ENCODE results near the gene PPP2R5E. TPM values are rescaled to one million over a fixed set of nuclear protein-coding genes. Genes with fewer than 3 reads are reported as not detected.

The PPP2R5E gene
- total and polyA plus RNA-seq, 2 donors (not counting 1 experiment from before 2014, with no cell fraction given): 18.5 to 38.8 TPM

- TF ChIP-seq CTCF (conservative IDR thresholded peaks at IDR 0.05 in 1 of 2, IDR thresholded peaks at IDR 0.05 in 1 of 2; ENCODE audit: low read depth in 1 of 2, low read length in 2 of 2) (no peak), EZH2 (IDR thresholded peaks at IDR 0.05; ENCODE audit: low read length, missing control alignments) (no peak)
- Histone ChIP-seq H3K9me3 (ENCODE audit: control insufficient read depth, insufficient read depth, low read depth, low read length) (no peaks in the 10 kb centered on the region), H4K20me1 (ENCODE audit: control insufficient read depth, extremely low read depth, insufficient read depth, low read length) (no peaks in the 10 kb centered on the region), H3K4me3 (replicated peaks in 1 of 4; ENCODE audit: control extremely low read depth in 1 of 4, insufficient read depth in 1 of 4, low read depth in 3 of 4, low read length in 4 of 4) (no peak overlapping the region), H2AFZ (ENCODE audit: low read length) (no peak overlapping the region), H3K9ac (ENCODE audit: insufficient read depth, low read length) (no peak overlapping the region), H3K27ac (ENCODE audit: insufficient read depth, low read length) (no peak overlapping the region), H3K4me2 (ENCODE audit: extremely low read depth, insufficient read depth, low read length) (no peak overlapping the region), H3K36me3 (ENCODE audit: control insufficient read depth, insufficient read depth, low read length) (no peaks in the 10 kb centered on the region), H3K4me1 (ENCODE audit: control insufficient read depth, extremely low read depth, insufficient read depth, low read length) (no peaks in the 10 kb centered on the region), H3K27me3 (ENCODE audit: control insufficient read depth, insufficient read depth, low read length) (no peaks in the 10 kb centered on the region), H3K79me2 (ENCODE audit: control insufficient read depth, insufficient read depth, low read length) (peaks cover 36% of the 10 kb centered on the region)
- no peak for DNase-seq (ENCODE audit: low read depth in 2 of 2)
Measured at GRCh38 chr14:63460680-63461369, 82.4 kb downstream of the PPP2R5E start.

GRCh38 chr14:63459738-63460137, 83.4 kb downstream of the PPP2R5E start:
- H3K4me1 ChIP-seq (ENCODE audit: control insufficient read depth, extremely low read depth, insufficient read depth, low read length): peaks cover 2% of the 10 kb centered on the region
- H3K27me3 ChIP-seq (ENCODE audit: control insufficient read depth, insufficient read depth, low read length): no peaks in the 10 kb centered on the region
- H4K20me1 ChIP-seq (ENCODE audit: control insufficient read depth, extremely low read depth, insufficient read depth, low read length): no peaks in the 10 kb centered on the region
- H3K9ac ChIP-seq (ENCODE audit: insufficient read depth, low read length): no peak overlapping the region
- no peak overlapping the region for H2AFZ ChIP-seq (ENCODE audit: low read length)
- no peak for DNase-seq (ENCODE audit: low read depth in 2 of 2)
- H3K27ac ChIP-seq (ENCODE audit: insufficient read depth, low read length): no peak overlapping the region
- no peaks in the 10 kb centered on the region for H3K9me3 ChIP-seq (ENCODE audit: control insufficient read depth, insufficient read depth, low read depth, low read length)
- no peaks in the 10 kb centered on the region for H3K36me3 ChIP-seq (ENCODE audit: control insufficient read depth, insufficient read depth, low read length)
- no peak overlapping the region for H3K4me2 ChIP-seq (ENCODE audit: extremely low read depth, insufficient read depth, low read length)
- H3K4me3 ChIP-seq (replicated peaks in 1 of 4; ENCODE audit: control extremely low read depth in 1 of 4, insufficient read depth in 1 of 4, low read depth in 3 of 4, low read length in 4 of 4): no peak overlapping the region
- TF ChIP-seq CTCF (conservative IDR thresholded peaks at IDR 0.05 in 1 of 2, IDR thresholded peaks at IDR 0.05 in 1 of 2; ENCODE audit: low read depth in 1 of 2, low read length in 2 of 2) (no peak), EZH2 (IDR thresholded peaks at IDR 0.05; ENCODE audit: low read length, missing control alignments) (no peak)
- H3K79me2 ChIP-seq (ENCODE audit: control insufficient read depth, insufficient read depth, low read length): peaks cover 42% of the 10 kb centered on the region

- Histone ChIP-seq H4K20me1 (ENCODE audit: control insufficient read depth, extremely low read depth, insufficient read depth, low read length) (no peaks in the 10 kb centered on the region), H3K9ac (ENCODE audit: insufficient read depth, low read length) (no peak overlapping the region), H3K9me3 (ENCODE audit: control insufficient read depth, insufficient read depth, low read depth, low read length) (no peaks in the 10 kb centered on the region), H3K27ac (ENCODE audit: insufficient read depth, low read length) (no peak overlapping the region), H3K4me3 (replicated peaks in 1 of 4; ENCODE audit: control extremely low read depth in 1 of 4, insufficient read depth in 1 of 4, low read depth in 3 of 4, low read length in 4 of 4) (no peak overlapping the region), H3K79me2 (ENCODE audit: control insufficient read depth, insufficient read depth, low read length) (peaks cover 39% of the 10 kb centered on the region), H2AFZ (ENCODE audit: low read length) (no peak overlapping the region), H3K27me3 (ENCODE audit: control insufficient read depth, insufficient read depth, low read length) (no peaks in the 10 kb centered on the region), H3K36me3 (ENCODE audit: control insufficient read depth, insufficient read depth, low read length) (no peaks in the 10 kb centered on the region), H3K4me1 (ENCODE audit: control insufficient read depth, extremely low read depth, insufficient read depth, low read length) (peaks cover 2% of the 10 kb centered on the region), H3K4me2 (ENCODE audit: extremely low read depth, insufficient read depth, low read length) (no peak overlapping the region)
- DNase-seq (ENCODE audit: low read depth in 2 of 2): no peak
- TF ChIP-seq CTCF (conservative IDR thresholded peaks at IDR 0.05 in 1 of 2, IDR thresholded peaks at IDR 0.05 in 1 of 2; ENCODE audit: low read depth in 1 of 2, low read length in 2 of 2): no peak
- TF ChIP-seq EZH2 (IDR thresholded peaks at IDR 0.05; ENCODE audit: low read length, missing control alignments): no peak
Measured at GRCh38 chr14:63457498-63457897, 85.7 kb downstream of the PPP2R5E start.
